ENCODE measurements around the gene PPIL1.
"Not testable (repeated sequence)": the region's sequence is repeated elsewhere in the genome, so short reads cannot be mapped to it uniquely, and the experiment has no call there.

DNA sequence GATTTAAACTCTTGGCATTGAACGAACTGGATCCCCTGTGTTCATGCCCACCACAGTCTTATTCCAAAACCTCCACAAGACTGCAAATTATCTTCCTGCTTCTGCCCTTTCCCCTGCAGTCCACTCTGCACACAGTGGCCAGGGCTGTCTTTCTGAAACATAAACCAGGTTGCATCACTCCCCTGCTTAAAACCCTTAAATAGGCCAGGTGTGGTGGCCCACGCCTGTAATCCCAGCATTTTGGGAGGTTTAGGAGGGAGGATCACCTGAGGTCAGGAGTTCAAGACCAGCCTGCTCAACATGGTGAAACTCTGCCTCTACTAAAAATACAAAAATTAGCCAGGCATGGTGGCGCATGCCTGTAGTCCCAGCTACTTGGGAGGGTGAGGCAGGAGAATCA is 61.6 kb downstream of the PPIL1 start:
- TF ChIP-seq, protein P1, sequence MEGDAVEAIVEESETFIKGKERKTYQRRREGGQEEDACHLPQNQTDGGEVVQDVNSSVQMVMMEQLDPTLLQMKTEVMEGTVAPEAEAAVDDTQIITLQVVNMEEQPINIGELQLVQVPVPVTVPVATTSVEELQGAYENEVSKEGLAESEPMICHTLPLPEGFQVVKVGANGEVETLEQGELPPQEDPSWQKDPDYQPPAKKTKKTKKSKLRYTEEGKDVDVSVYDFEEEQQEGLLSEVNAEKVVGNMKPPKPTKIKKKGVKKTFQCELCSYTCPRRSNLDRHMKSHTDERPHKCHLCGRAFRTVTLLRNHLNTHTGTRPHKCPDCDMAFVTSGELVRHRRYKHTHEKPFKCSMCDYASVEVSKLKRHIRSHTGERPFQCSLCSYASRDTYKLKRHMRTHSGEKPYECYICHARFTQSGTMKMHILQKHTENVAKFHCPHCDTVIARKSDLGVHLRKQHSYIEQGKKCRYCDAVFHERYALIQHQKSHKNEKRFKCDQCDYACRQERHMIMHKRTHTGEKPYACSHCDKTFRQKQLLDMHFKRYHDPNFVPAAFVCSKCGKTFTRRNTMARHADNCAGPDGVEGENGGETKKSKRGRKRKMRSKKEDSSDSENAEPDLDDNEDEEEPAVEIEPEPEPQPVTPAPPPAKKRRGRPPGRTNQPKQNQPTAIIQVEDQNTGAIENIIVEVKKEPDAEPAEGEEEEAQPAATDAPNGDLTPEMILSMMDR (IDR thresholded peaks at IDR 0.05) = not testable (repeated sequence)
- TF ChIP-seq EP300, POLR2A (IDR thresholded peaks at IDR 0.05): not testable (repeated sequence)

All from tibial nerve (tissue), 4 donors.